HepG2 (cell line): ENCODE results near the gene IMPDH2. TPM values are rescaled to one million over a fixed set of nuclear protein-coding genes. Genes with fewer than 3 reads are reported as not detected.

ENCODE experiments used
- BRCA1 ChIP-seq: sonication (generic); formaldehyde crosslinking; IDR thresholded peaks from 2 replicates; pipeline ENCODE4 v1.4.0; 2020; ENCODE audit warnings: missing genetic modification reagents
- CBX5 ChIP-seq: sonication (generic); formaldehyde crosslinking; IDR thresholded peaks from 2 replicates; pipeline ENCODE4 v1.4.0; 2020; ENCODE audit warnings: missing genetic modification reagents, borderline replicate concordance
- PLRG1 ChIP-seq: fragments of 450-650 bp; conservative IDR thresholded peaks from 2 replicates; pipeline ENCODE4 v1.6.1; 2016
- ZFY ChIP-seq: sonication (generic); formaldehyde crosslinking; IDR thresholded peaks from 2 replicates; pipeline ENCODE4 v1.4.0; 2020; ENCODE audit warnings: missing genetic modification reagents
- ZNF101 ChIP-seq: sonication (generic); formaldehyde crosslinking; IDR thresholded peaks from 2 replicates; pipeline ENCODE4 v1.4.0; 2020; ENCODE audit warnings: mild to moderate bottlenecking, low read depth, missing genetic modification reagents, borderline replicate concordance
- ZNF263 ChIP-seq: sonication (generic); formaldehyde crosslinking; IDR thresholded peaks from 2 replicates; pipeline ENCODE4 v1.4.0; 2020; ENCODE audit warnings: missing genetic modification reagents
- polyA plus RNA-seq, 8 experiments: library from polyadenylated mRNA; depleted of rRNA in 3 of 8; stranded (reverse) in 7 of 8; unstranded in 1 of 8; fragments of >200 nt; fragmentation: Illumina TruSeq in 4 of 8; extraction: Trizol in 4 of 8; gene quantifications; 2 replicates each; pipeline versions ENCODE4 v1.2.1 to v1.2.3, GENCODE V29; 2011 to 2016; ENCODE audit warnings: low read depth in 4 of 8, missing spikeins in 1 of 8, mixed read lengths in 1 of 8; ENCODE audit not compliant: insufficient read depth in 1 of 8
- total RNA-seq, 5 experiments: library from RNA; depleted of rRNA; stranded (reverse); fragments of >200 nt; fragmentation: Illumina TruSeq; extraction: Trizol; gene quantifications; 2 replicates each; pipeline ENCODE4 v1.2.3, GENCODE V29; 2016; ENCODE audit warnings: low read depth in 1 of 5
- TF ChIP-seq, protein P1 (sequence below), 2 experiments: fragments of 450-650 bp in 1 of 2; sonication (generic) in 1 of 2; formaldehyde crosslinking in 1 of 2; IDR thresholded peaks; 2 replicates each; pipeline versions ENCODE4 v1.6.1 to v1.8.0; 2016 to 2022; ENCODE audit warnings: antibody characterized with exemption in 1 of 2, mild to moderate bottlenecking in 1 of 2, missing genetic modification reagents in 1 of 2
- TF ChIP-seq, protein P2 (sequence below), 2 experiments: sonication (generic) in 1 of 2; formaldehyde crosslinking in 1 of 2; IDR thresholded peaks; 2 replicates each; pipeline versions ENCODE4 v1.5.1 to v1.6.1; 2011 to 2020; ENCODE audit warnings: borderline replicate concordance in 1 of 2, low read depth in 1 of 2, low read length in 1 of 2, mild to moderate bottlenecking in 1 of 2, missing genetic modification reagents in 1 of 2, moderate library complexity in 1 of 2

IMPDH2 gene
- total and polyA plus RNA-seq, 2 of the 13 experiments (the other 11 are each of a cell fraction or from before 2014, with no cell fraction given), result 248 to 260 TPM

DNA sequence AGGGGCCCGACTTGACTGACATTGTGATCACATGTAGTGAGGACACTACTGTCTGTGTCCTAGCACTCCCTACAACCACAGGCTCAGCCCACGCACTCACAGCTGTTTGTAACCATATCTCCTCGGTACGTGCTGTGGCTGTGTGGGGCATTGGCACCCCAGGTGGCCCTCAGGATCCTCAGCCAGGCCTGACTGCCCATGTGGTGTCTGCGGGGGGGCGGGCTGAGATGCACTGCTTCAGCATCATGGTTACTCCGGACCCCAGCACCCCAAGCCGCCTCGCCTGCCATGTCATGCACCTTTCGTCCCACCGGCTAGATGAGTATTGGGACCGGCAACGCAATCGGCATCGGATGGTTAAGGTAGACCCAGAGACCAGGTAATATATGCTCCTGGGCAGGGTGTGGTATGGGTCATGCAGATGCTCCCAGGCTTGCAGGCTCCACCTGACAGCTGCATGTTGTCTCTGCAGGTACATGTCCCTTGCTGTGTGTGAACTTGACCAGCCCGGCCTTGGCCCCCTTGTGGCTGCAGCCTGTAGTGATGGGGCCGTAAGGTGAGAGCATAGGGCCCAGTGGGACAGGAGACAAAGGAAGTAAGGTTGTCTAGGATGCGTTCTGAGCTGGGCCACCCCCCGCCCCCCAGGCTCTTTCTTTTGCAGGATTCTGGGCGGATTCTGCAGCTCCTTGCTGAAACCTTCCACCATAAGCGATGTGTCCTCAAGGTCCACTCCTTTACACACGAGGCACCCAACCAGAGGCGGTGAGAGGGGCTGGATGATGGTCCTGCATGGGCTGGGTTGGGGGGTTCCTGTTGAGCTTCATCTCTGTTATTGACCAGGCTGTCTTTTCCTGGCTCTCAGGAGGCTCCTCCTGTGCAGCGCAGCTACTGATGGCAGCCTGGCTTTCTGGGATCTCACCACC, 15.2 kb downstream of the IMPDH2 start (continued):
- TF ChIP-seq, protein P1, sequence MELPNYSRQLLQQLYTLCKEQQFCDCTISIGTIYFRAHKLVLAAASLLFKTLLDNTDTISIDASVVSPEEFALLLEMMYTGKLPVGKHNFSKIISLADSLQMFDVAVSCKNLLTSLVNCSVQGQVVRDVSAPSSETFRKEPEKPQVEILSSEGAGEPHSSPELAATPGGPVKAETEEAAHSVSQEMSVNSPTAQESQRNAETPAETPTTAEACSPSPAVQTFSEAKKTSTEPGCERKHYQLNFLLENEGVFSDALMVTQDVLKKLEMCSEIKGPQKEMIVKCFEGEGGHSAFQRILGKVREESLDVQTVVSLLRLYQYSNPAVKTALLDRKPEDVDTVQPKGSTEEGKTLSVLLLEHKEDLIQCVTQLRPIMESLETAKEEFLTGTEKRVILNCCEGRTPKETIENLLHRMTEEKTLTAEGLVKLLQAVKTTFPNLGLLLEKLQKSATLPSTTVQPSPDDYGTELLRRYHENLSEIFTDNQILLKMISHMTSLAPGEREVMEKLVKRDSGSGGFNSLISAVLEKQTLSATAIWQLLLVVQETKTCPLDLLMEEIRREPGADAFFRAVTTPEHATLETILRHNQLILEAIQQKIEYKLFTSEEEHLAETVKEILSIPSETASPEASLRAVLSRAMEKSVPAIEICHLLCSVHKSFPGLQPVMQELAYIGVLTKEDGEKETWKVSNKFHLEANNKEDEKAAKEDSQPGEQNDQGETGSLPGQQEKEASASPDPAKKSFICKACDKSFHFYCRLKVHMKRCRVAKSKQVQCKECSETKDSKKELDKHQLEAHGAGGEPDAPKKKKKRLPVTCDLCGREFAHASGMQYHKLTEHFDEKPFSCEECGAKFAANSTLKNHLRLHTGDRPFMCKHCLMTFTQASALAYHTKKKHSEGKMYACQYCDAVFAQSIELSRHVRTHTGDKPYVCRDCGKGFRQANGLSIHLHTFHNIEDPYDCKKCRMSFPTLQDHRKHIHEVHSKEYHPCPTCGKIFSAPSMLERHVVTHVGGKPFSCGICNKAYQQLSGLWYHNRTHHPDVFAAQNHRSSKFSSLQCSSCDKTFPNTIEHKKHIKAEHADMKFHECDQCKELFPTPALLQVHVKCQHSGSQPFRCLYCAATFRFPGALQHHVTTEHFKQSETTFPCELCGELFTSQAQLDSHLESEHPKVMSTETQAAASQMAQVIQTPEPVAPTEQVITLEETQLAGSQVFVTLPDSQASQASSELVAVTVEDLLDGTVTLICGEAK (IDR thresholded peaks at IDR 0.05), result no peak
- TF ChIP-seq, protein P1 (CRISPR knock-in tag; IDR thresholded peaks at IDR 0.05), result no peak
- no peak for TF ChIP-seq PLRG1
- TF ChIP-seq, protein P2, sequence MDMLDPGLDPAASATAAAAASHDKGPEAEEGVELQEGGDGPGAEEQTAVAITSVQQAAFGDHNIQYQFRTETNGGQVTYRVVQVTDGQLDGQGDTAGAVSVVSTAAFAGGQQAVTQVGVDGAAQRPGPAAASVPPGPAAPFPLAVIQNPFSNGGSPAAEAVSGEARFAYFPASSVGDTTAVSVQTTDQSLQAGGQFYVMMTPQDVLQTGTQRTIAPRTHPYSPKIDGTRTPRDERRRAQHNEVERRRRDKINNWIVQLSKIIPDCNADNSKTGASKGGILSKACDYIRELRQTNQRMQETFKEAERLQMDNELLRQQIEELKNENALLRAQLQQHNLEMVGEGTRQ (IDR thresholded peaks at IDR 0.05; ENCODE audit: low read depth, low read length), result no peak
- TF ChIP-seq, protein P2 (CRISPR knock-in tag; IDR thresholded peaks at IDR 0.05; ENCODE audit: borderline replicate concordance), result no peak
- TF ChIP-seq BRCA1, result no peak
- no peak for TF ChIP-seq ZFY
- no peak for TF ChIP-seq CBX5 (CRISPR knock-in tag)
- no peak for TF ChIP-seq ZNF263 (CRISPR knock-in tag)
- TF ChIP-seq ZNF101 (CRISPR knock-in tag), result no peak
- TF ChIP-seq, all 625 proteins: peak for 23
